GM23338 (cell line): ENCODE measurements around the gene LARGE1.

Experiments
- EZH2 ChIP-seq: fragments of 200-600 bp; sonication (generic); IDR thresholded peaks from one replicate; pipeline ENCODE4 v1.8.0; 2017; ENCODE audit warnings: antibody characterized with exemption, mild to moderate bottlenecking, low read depth; ENCODE audit not compliant: unreplicated experiment
- EZH2phosphoT487 ChIP-seq: fragments of 200-600 bp; sonication (generic); IDR thresholded peaks from one replicate; pipeline ENCODE4 v1.8.1; 2018; ENCODE audit warnings: antibody characterized with exemption; ENCODE audit not compliant: unreplicated experiment
- POLR2AphosphoS5 ChIP-seq: IDR thresholded peaks from 2 replicates; pipeline ENCODE4 v1.6.1; 2016; ENCODE audit warnings: antibody characterized with exemption, low read depth
- REST ChIP-seq: IDR thresholded peaks from one replicate; pipeline ENCODE4 v1.6.1; 2018; ENCODE audit warnings: antibody characterized with exemption; ENCODE audit not compliant: unreplicated experiment
- STAT1 ChIP-seq: IDR thresholded peaks from one replicate; pipeline ENCODE4 v1.6.1; 2016; ENCODE audit warnings: antibody characterized with exemption; ENCODE audit not compliant: unreplicated experiment
- TF ChIP-seq, protein P1 (sequence below), 2 experiments: fragments of 200-600 bp in 1 of 2; sonication (generic) in 1 of 2; conservative IDR thresholded peaks; 2 replicates each; pipeline versions ENCODE4 v1.5.1 to v1.6.1; 2016 to 2017; ENCODE audit warnings: antibody characterized with exemption in 2 of 2, low read depth in 2 of 2, mild to moderate bottlenecking in 2 of 2, moderate library complexity in 1 of 2

DNA sequence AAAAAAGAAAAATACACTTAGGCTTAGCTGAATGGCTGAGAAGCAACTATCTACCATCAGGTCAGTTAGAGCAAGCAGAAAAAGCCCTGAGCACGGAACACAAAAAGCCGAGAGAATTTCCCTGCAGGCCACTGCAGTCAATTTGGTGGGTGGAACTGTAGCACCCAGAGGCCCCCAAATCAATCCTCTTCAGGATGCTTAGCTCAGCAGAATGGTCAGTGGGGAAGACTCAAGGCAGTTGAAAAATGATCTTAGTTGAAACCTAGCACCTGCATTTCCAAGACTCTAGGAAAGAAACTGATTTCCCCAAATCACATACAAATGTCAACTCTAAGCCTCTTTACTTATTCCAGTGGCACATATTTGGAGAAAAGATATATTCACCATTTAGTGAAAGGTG is 534.7 kb downstream of the LARGE1 start:
- TF ChIP-seq, protein P1, sequence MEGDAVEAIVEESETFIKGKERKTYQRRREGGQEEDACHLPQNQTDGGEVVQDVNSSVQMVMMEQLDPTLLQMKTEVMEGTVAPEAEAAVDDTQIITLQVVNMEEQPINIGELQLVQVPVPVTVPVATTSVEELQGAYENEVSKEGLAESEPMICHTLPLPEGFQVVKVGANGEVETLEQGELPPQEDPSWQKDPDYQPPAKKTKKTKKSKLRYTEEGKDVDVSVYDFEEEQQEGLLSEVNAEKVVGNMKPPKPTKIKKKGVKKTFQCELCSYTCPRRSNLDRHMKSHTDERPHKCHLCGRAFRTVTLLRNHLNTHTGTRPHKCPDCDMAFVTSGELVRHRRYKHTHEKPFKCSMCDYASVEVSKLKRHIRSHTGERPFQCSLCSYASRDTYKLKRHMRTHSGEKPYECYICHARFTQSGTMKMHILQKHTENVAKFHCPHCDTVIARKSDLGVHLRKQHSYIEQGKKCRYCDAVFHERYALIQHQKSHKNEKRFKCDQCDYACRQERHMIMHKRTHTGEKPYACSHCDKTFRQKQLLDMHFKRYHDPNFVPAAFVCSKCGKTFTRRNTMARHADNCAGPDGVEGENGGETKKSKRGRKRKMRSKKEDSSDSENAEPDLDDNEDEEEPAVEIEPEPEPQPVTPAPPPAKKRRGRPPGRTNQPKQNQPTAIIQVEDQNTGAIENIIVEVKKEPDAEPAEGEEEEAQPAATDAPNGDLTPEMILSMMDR (conservative IDR thresholded peaks at IDR 0.05; ENCODE audit: low read depth in 2 of 2) = no peak
- no peak for TF ChIP-seq POLR2AphosphoS5
- no peak for TF ChIP-seq EZH2
- no peak for TF ChIP-seq REST
- no peak for TF ChIP-seq EZH2phosphoT487
- no peak for TF ChIP-seq STAT1
